Activated B cell treated with CpG ODN at 0.5 μM for 24 hours (primary cell): ENCODE data around the gene LRRC17. TPM values are rescaled to one million over a fixed set of nuclear protein-coding genes. Genes with fewer than 3 reads are reported as not detected.

Experiments
- ATAC-seq: fragments of 200-7000 bp; cut with Tn5 transposase; one replicate; pipeline ENCODE4 v1.10.0; 2021; ENCODE audit warnings: low read depth, mild to moderate bottlenecking, moderate library complexity
- CTCF ChIA-PET: fragments of 350-600 bp; sonication (Branson Sonifier 250); formaldehyde crosslinking; loops from one replicate; lab custom pipeline; 2021; ENCODE audit warnings: antibody characterized with exemption; lab: Charles Lee
- POLR2A ChIA-PET: fragments of 350-600 bp; sonication (Branson Sonifier 250); formaldehyde crosslinking; loops from one replicate; lab custom pipeline; 2021; ENCODE audit warnings: antibody characterized with exemption; lab: Charles Lee
- DNase-seq: peaks from one replicate; pipeline ENCODE4 v3.0.0; 2022
- H3K27ac Mint-ChIP-seq: one replicate; pipeline ENCODE4 v1.8.0; 2020; ENCODE audit warnings: mixed read lengths
- H3K27me3 Mint-ChIP-seq: one replicate; pipeline ENCODE4 v1.8.0; 2021; ENCODE audit warnings: mixed read lengths
- H3K36me3 Mint-ChIP-seq: one replicate; pipeline ENCODE4 v1.8.0; 2021; ENCODE audit warnings: low read depth, mixed read lengths
- H3K4me1 Mint-ChIP-seq: one replicate; pipeline ENCODE4 v1.8.0; 2021; ENCODE audit warnings: mixed read lengths
- H3K4me3 Mint-ChIP-seq: one replicate; pipeline ENCODE4 v1.8.0; 2020; ENCODE audit warnings: mild to moderate bottlenecking, mixed read lengths
- H3K9me3 Mint-ChIP-seq: one replicate; pipeline ENCODE4 v1.8.0; 2020; ENCODE audit warnings: mixed read lengths
- CTCF ChIP-seq: fragments of 200-600 bp; IDR thresholded peaks from one replicate; pipeline ENCODE4 v1.8.0; 2022; ENCODE audit warnings: antibody characterized with exemption, mild to moderate bottlenecking
- intact Hi-C: fragments of 100-400 bp; cut with micrococcal nuclease; formaldehyde crosslinking; loops from one replicate; pipeline ENCODE4 v1.15.1; 2024
- total RNA-seq: library from RNA; stranded (reverse); gene quantifications from 2 replicates; pipeline ENCODE4 v1.2.3, GENCODE V29; 2022

The LRRC17 gene
- total RNA-seq, 1 donor from 2014 or later = 0.16 TPM

DNA sequence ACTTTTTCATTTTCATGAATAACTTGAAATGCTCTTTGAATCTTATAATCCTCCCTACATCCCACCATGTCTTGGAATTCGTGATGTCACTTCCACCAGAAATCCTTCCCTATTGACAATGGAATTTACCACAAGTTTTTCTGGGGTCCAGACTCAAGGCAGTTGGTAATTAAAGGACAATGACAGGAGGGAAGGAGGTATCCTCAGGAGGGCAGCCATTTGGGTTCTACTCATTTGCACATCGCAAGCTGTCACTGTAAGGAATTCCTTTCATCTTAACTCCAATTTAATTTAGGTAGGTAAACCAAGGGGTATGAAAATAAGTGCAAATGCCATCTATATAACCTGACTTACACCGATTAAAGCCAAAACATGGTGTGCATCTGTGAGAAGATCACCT, 21.9 kb downstream of the LRRC17 start:
- no peak for TF ChIP-seq CTCF
- POLR2A ChIA-PET = no interaction called here
- intact Hi-C loops = no loop called here

GRCh38 chr7:102935450-102936115, 22.8 kb downstream of the LRRC17 start:
- no peak overlapping the region for H3K27ac Mint-ChIP-seq
- ChIA-PET POLR2A (no interaction called here), CTCF (no interaction called here)
- intact Hi-C loops = no loop called here
- ATAC-seq (no peak), DNase-seq (no peak)
- H3K4me1 Mint-ChIP-seq = no peaks in the 10 kb centered on the region
- H3K9me3 Mint-ChIP-seq = no peaks in the 10 kb centered on the region
- no peak for TF ChIP-seq CTCF
- no peak overlapping the region for H3K4me3 Mint-ChIP-seq
- no peaks in the 10 kb centered on the region for H3K36me3 Mint-ChIP-seq
- no peaks in the 10 kb centered on the region for H3K27me3 Mint-ChIP-seq

More for the DNA sequence above, 21.9 kb downstream of the LRRC17 start:
- Mint-ChIP-seq H3K4me1 (no peaks in the 10 kb centered on the region), H3K27me3 (no peaks in the 10 kb centered on the region), H3K27ac (no peak overlapping the region), H3K9me3 (no peaks in the 10 kb centered on the region), H3K4me3 (no peak overlapping the region), H3K36me3 (no peaks in the 10 kb centered on the region)
- no peak for ATAC-seq
- CTCF ChIA-PET = no interaction called here
- no peak for DNase-seq

DNA sequence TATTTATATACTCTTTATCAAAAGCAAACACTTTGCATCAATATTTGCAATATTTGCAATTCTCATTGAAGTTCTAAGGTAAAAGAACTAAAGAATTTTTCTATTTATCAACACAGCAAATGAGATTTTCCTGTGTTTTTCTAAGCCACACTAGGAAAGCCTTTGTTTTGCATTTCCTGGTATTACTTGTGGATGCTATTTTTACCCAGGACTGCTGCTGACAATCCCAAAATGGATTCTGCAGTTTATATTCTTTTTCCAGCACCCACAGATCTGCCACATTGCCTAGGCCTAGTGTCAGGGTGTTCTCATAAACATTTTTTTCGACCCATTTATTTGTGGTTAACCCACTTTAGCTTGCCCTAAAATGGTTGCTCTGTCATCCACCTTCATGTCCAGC, 25.9 kb downstream of the LRRC17 start:
- no peak for ATAC-seq
- no peaks in the 10 kb centered on the region for H3K9me3 Mint-ChIP-seq
- H3K27me3 Mint-ChIP-seq = no peaks in the 10 kb centered on the region
- no peaks in the 10 kb centered on the region for H3K36me3 Mint-ChIP-seq
- no peaks in the 10 kb centered on the region for H3K4me1 Mint-ChIP-seq
- no peak overlapping the region for H3K27ac Mint-ChIP-seq
- intact Hi-C loops = no loop called here
- POLR2A ChIA-PET = no interaction called here
- CTCF ChIA-PET = no interaction called here
- TF ChIP-seq CTCF = no peak
- H3K4me3 Mint-ChIP-seq = no peak overlapping the region
- no peak for DNase-seq

DNA sequence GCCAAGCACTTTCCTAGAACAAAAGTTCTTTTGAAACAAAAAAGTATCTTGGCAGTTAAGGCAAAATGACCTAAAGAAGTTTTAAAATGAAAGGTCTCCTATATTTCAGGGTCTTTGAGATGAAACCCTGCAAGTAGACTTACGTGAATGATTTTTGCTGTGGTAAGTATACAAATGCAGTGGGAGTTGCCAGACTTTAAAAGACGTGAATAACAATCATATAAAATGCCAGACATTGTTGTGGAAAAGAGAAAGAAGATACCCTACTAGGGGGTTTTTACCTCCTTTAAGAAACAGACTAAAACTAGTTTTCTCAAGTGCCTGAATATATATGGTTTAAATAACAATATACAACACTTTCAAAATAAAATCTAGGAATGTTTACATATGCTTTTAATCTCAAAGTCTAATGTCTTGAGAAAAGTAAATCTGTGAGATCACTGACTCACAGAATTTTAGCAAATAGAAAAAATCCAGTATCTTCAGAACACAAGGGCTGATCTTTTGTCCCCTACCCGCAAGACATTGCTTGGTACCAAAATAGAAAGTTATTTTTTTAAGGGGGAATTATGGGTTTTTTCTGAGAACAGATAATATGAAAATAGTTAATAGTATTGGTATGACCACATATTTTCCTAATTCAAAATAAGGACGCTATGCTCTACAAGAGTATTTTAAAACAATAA, 29.5 kb downstream of the LRRC17 start:
- H3K9me3 Mint-ChIP-seq = no peaks in the 10 kb centered on the region
- CTCF ChIA-PET = no interaction called here
- no peak for ATAC-seq
- no peak overlapping the region for H3K27ac Mint-ChIP-seq
- H3K36me3 Mint-ChIP-seq = no peaks in the 10 kb centered on the region
- no peak for DNase-seq
- no peak overlapping the region for H3K4me3 Mint-ChIP-seq
- H3K27me3 Mint-ChIP-seq = peaks cover 3% of the 10 kb centered on the region
- POLR2A ChIA-PET = no interaction called here
- no peaks in the 10 kb centered on the region for H3K4me1 Mint-ChIP-seq
- intact Hi-C loops = no loop called here
- no peak for TF ChIP-seq CTCF

DNA sequence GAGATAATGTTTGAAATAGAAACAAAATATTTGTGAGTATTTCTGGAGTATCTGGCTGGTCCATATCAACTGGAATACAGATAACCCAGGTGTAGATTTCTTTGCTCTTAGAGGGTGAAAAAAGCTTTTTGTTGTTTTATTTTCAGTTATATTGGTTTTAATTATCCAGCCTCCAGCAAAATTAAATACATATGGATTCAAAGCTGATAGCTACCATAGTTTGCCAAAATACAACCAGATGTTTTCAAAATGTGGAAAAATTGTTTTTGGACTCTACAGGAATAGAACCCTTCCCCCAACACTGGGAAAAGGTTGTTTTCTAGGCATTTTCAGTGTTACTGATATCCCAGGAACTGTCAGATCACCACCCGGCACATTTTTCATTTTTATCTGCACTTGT, 30.1 kb downstream of the LRRC17 start:
- Mint-ChIP-seq H3K36me3 (no peaks in the 10 kb centered on the region), H3K4me1 (no peaks in the 10 kb centered on the region), H3K4me3 (no peak overlapping the region), H3K27me3 (peaks cover 3% of the 10 kb centered on the region), H3K9me3 (no peaks in the 10 kb centered on the region), H3K27ac (no peak overlapping the region)
- ChIA-PET CTCF (no interaction called here), POLR2A (no interaction called here)
- no peak for DNase-seq
- intact Hi-C loops = no loop called here
- no peak for ATAC-seq
- TF ChIP-seq CTCF = no peak
